Spleen (tissue), 7 donors: ENCODE data around the gene TRAF4.

ENCODE experiments used
- POLR2A ChIP-seq, 3 donors: fragments of 450-650 bp; IDR thresholded peaks; one replicate each; pipeline ENCODE4 v1.5.1; 2017; ENCODE audit warnings: antibody characterized with exemption in 3 of 3, mild to moderate bottlenecking in 1 of 3
- TF ChIP-seq, protein P1 (sequence below), 11 experiments: fragments of 200-600 bp in 7 of 11; fragments of 450-650 bp in 4 of 11; sonication (generic) in 4 of 11; IDR thresholded peaks in 8 of 11; conservative IDR thresholded peaks in 3 of 11; 1 replicate in 7 of 11; 2 replicates in 4 of 11; pipeline versions ENCODE4 v1.4.0 to v1.8.0; 2016 to 2021; ENCODE audit warnings: antibody characterized with exemption in 11 of 11, inconsistent platforms in 4 of 11, mild to moderate bottlenecking in 1 of 11
- donor health status: DM: no; HTN: no; CAD: no; lungs with moderate emphysema.
- donor health status: DM: no; HTN: no; CAD: no.
- donor health status: DM: no; HTN: no; CAD: no.

GRCh38 chr17:28763137-28763799 lies 19.5 kb downstream of the TRAF4 start:
- TF ChIP-seq, protein P1, sequence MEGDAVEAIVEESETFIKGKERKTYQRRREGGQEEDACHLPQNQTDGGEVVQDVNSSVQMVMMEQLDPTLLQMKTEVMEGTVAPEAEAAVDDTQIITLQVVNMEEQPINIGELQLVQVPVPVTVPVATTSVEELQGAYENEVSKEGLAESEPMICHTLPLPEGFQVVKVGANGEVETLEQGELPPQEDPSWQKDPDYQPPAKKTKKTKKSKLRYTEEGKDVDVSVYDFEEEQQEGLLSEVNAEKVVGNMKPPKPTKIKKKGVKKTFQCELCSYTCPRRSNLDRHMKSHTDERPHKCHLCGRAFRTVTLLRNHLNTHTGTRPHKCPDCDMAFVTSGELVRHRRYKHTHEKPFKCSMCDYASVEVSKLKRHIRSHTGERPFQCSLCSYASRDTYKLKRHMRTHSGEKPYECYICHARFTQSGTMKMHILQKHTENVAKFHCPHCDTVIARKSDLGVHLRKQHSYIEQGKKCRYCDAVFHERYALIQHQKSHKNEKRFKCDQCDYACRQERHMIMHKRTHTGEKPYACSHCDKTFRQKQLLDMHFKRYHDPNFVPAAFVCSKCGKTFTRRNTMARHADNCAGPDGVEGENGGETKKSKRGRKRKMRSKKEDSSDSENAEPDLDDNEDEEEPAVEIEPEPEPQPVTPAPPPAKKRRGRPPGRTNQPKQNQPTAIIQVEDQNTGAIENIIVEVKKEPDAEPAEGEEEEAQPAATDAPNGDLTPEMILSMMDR (IDR thresholded peaks at IDR 0.05 in 8 of 11, conservative IDR thresholded peaks at IDR 0.05 in 3 of 11): no peak
- no peak for TF ChIP-seq POLR2A (IDR thresholded peaks at IDR 0.05)
